Hippocampal formation (tissue), 2 donors: ENCODE measurements around the gene UPK3A.

Source experiments
- DNase-seq, 2 donors: peaks; one replicate each; lab custom pipeline; 2025; lab: John Stamatoyannopoulos, UW

Gene UPK3A

DNA sequence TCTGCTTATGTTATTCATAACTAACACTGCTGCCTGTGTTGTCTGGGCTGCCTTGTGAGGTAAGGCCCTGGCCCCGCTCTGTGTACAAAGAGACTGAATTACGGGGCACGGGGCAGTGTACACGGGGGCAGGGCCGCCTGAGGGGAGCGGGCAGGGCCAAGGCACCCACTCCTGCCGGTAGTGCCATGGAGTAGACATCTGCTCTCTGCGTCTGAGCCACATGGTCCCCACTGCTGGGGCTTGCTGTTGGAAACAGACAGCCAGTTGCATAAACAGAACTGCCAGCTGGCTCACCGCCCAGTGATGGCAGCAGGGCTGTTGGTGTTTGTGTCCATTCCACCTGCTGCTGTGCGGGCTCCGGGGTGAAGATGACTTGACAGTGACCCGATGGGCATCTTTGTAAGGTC lies 44.8 kb downstream of the UPK3A start:
- DNase-seq = peak; percentile 34

DNA sequence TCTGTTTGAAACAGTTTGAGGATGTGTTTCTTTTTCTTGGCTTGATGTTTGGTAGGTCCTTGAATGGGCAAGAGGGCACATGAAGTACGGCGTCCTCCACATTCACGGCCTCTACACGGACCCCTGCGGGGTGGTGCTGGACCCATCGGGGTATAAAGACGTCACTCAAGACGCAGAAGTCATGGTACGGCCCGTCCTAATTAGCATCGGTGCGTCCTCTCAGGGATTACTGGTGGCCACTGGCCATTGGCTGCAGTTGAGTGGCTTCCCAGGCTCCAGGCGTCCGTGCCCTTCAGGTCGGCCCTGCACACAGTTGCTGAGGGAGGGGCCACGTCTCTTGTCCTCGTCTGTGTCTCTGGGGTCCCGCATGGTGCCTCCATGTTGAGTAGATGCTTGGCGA lies 45.8 kb downstream of the UPK3A start:
- no peak for DNase-seq

DNA sequence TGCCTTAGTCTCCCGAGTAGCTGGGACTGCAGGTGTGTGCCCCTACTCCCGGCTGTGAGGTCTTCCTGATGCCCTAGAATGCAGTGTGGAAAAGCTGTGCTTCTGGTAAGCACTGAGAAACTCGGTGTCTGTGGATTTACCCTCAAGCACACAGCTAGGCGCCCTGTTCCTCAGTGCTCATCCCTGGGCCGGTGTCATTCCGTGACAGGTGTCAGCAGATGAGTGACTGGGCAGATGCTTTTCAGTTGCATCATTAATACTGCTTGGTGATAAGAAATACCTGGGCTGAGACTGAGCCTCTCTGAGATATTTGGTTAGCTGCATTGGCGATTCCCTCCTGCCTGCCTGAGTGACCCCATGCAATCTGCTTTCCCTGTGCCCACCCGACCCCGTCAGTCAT lies 46.7 kb downstream of the UPK3A start:
- no peak for DNase-seq

DNA sequence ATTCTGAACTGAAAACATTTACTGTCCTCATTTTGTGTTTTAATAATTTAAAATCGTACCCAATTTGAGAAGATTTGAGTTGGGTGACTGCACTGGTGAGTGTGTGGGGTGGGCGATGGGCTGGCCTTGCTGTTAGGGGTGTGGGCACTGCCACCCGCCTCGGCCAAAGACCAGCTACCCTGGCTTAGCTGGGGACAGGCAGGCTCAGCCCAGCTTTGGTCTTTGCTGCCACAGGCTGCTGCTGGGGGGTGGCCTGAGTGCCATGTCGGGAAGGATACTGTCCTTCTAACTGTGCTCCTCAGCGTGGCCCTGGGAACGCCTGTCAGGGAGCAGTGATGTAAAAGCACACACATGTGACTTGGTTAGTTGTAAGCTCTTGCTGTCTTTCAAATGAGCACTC lies 47.3 kb downstream of the UPK3A start:
- DNase-seq = no peak

DNA sequence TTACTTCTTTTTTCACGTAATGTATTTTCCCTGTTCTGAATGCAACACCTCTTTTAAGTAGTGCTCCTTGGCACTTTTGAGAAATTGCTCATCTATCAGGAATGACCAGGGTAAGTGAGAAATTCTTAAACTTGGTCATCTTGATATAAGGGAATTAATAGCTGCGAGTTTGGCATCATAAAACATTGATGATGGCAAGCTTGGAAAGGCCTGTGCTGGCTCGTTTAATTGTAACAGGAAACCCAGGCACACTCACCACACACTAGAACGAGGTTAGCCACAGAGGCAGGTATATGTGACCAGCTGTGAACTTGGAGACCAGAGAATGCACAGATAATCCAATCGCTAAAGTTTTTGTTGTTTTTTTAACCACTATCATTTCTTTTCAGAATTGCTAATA lies 49.3 kb downstream of the UPK3A start:
- DNase-seq = no peak

DNA sequence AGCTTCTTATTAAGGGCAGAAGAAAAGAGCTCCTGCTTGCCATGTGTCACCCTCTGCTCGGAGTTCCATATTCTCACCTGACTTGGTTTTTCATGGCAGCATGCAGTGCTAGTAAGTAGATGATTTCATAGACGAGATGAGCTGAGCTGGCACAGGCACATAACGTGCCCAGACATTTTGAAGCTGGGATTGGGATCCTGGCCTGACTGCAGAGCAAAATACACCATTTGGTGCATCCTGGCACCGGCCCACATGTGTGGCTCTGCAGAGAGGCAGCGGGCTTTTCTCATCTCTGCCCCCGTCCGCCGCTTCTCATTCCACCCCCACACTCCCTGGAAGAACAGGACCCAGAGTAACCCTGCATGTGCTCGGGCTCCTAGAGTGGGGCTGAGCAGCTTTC lies 49.8 kb downstream of the UPK3A start:
- DNase-seq = no peak

DNA sequence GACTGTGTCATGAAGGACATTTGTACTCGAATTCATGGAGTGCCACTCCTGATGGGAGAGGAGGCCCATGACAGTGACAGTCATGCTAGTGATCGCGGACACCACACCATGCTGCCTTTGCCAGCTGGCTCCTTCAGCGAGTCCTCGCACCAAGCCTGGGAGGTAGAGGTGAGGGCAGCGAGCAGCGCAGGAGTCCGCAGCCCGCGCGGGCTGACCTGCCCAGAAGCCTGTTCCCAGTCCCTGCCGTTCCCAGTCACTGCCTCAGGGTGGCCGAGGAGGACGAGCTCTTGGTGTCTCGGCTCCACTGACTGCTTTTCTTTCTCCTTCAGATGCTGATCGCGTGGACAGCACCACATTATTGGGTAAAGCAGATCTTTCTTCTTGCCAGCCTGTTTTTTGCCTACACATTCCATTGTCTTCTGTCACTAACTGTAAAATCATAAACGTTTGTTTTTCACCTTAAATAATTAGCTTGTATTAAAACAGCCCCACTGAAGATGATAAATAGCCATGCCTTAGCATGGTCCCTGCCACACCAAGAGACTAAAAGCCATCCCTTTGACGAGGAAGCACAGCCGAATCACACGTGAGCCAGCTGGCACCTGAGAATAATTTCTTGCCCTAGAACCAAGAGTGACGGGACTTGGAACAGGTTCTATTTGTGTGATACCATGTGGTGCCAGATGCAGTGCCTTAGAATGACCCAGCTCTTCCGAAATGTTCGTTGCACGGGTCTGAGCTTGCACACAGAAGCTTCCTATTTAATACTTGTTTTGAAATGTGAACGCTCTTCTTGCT lies 50.5 kb downstream of the UPK3A start:
- no peak for DNase-seq

DNA sequence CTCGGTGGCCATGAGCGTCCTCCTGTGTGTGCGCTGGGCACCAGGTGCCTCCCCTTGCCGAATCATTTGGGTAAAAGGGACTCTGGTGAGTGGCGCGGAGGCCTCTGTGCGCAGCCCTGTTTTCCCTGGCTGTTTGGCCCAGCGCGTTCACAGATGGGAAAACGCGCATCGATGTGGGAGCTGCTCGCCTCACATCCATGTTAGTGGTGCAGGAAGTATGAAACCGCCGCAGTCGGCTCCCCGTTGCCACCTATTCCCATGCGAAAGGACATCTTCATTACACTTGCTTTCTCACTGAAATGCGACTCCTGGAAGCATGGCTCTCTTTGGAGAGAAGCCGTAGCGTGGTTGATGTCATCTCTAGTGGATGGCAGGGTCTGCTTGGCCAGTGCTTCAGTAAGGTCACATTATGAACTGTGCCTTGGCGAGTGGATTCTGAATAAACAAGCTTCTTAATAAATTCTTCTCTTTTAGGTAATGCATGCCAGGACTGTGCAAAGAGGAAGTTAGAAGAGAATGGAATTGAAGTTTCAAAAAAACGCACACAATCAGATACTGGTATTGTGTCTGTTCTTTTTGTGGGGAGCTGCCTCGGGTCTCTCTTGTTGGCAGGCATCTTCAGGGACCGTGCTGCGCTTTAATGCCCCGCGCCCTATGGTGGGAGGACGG lies 51.2 kb downstream of the UPK3A start:
- no peak for DNase-seq

DNA sequence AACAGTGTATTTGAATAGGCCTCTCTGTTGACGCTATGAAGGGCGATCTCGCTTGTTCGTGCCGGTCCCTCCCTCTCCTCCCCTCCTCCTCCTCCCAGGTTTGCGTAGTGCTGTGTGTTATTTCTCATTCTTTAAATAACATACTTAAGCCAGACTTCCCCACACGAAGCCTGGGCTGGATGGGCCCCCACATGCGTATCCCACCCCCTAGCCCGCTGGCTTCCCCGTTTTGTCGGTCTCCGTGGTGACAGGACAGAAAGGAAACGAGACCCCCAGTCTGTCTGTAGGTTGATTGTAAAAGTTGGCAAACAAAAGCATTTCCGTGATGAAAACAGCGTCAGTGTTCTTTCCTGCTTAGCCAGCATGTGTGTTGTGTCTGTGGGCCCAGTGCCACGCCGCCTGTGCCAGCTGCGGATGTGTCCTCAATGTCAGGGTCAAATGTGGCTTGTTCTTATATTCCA lies 52.3 kb downstream of the UPK3A start:
- DNase-seq = peak in 1 of 2 donors; percentile 21

DNA sequence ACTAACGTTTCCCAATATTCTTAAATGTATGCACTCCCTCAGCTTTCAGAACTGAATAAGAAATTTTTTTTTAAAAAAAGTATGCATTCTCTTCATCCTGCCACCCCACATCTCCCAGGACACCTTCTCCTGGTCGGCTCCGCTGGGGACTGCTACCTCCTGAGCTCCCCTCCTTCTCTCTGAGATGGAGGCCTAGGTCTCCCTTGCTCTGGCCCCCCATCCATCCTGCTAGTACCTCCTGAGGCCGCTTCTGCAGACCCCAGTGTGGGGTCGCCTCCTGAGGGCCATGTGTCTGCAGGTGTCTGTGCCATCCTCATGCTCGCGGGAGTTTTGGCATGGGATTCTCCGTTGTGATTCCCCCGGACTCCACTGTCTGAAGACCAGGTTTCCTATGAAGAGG lies 52.8 kb downstream of the UPK3A start:
- DNase-seq = no peak

DNA sequence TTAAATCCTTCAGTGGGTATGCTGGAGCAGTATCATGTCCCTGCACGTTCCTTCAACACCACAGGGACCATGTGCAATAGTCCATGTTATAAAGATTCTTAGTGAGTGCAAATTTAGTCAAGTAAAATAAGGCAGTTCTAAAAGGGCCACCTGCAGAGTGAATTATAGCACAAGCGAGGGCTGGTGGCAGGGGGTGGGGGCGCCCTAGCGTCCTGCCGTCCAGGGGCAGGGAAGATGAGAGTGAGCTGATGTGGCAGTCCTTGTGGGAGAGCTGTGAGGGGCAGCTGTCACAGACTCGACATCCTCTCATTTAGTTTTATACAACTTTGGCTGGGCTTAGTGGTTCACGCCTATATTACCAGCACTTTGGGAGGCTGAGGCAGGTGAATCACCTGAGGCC lies 54.0 kb downstream of the UPK3A start:
- no peak for DNase-seq

DNA sequence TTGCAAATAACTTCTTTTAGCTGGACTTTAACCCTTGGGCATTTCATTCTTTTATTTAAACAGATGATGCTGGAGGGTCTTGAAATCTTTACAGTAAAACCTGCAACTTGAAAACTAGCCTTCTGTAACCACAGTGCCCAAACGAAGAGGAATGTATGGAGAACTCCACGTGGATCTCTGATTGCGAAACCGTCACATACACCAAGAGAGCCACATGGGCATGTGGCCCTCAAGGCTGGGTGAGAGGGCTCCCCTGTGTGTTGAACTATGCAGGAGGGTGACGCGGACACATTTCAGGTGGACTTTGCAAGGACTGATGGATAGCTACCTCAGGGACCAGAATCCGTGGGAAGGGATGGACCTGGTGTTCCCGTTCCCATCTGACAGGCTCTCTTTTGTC lies 55.6 kb downstream of the UPK3A start:
- DNase-seq = no peak

DNA sequence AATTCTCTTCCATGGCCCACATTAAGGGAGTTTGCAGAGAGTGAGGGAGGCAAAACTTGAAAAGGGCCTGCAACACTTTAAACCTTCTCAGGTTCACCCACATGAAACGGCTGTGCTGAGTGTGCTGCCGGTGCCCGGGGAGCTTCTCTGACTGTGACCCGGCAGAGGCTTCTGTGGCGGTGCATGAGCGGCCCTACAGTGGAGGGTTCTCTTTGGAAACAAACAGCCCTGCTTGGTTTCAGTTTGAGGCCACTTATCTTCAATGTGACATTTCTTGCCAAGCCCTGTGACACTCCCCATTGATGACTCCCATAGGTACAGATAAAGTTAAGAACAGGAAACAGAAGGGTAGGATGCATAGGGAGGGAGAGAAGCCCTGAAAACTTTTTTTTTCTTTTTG lies 56.7 kb downstream of the UPK3A start:
- DNase-seq = no peak

DNA sequence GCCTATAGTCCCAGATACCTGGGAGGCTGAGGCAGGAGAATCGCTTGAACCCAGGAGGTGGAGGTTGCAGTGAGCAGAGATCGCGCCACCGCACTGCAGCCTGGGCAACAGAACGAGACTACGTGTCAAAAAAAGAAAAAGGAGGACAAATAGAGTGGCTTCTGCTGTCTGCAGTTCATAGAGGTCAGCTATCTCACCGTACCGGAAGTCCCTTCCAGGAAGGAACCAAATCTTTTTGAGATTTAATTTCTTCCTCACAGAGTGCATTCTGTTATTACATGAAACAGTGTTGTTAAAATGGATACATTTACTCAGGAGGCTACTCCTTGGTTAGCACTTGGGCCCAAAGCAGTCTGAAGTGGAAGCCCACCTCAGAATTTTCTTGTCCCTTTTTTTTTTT lies 58.4 kb downstream of the UPK3A start:
- no peak for DNase-seq

DNA sequence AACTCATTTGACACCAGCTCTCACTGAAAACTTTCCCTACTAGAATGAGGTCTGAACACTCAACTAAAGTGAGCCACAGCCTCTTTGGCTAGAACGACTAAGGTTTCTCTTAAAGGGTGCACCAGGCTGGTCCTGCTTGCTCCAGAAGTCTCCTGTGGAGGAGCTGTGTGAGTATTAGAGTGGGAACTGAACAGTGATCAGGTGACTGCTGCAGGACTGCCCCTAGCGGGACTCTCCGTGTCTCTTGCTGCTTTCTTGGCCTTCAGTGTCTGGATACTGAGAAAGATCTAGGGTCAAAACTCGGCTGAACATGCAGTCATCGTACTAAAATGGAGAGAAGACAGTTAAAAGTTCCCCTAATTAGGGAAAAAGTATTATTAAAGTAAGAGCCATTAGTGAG lies 59.6 kb downstream of the UPK3A start:
- DNase-seq = peak in 1 of 2 donors; percentile 40
